B cell (primary cell): ENCODE data around the gene RAB7B. TPM values are rescaled to one million over a fixed set of nuclear protein-coding genes. Genes with fewer than 3 reads are reported as not detected.

Source experiments
- ATAC-seq: fragments of 200-7000 bp; cut with Tn5 transposase; one replicate; pipeline ENCODE4 v1.10.0; 2021; ENCODE audit warnings: low read depth, mild to moderate bottlenecking, moderate number of reproducible peaks, moderate library complexity
- CTCF ChIA-PET: fragments of 350-600 bp; sonication (Branson Sonifier 250); formaldehyde crosslinking; loops from one replicate; lab custom pipeline; 2021; ENCODE audit warnings: antibody characterized with exemption, inconsistent platforms; lab: Charles Lee
- POLR2A ChIA-PET: fragments of 350-600 bp; sonication (Branson Sonifier 250); formaldehyde crosslinking; loops from one replicate; lab custom pipeline; 2021; ENCODE audit warnings: antibody characterized with exemption; lab: Charles Lee
- DNase-seq: peaks from one replicate; pipeline ENCODE4 v3.0.0; 2013
- H2AFZ ChIP-seq: 2 replicates; pipeline ENCODE4 v1.6.1; 2012; ENCODE audit warnings: mild to moderate bottlenecking, low read depth, low read length; ENCODE audit not compliant: insufficient read depth, poor library complexity, severe bottlenecking
- H3K27ac ChIP-seq, 2 donors: 1 replicate in 1 of 2; 2 replicates in 1 of 2; pipeline ENCODE4 v1.5.1; 2012 to 2013; ENCODE audit warnings: low read length in 2 of 2, mild to moderate bottlenecking in 2 of 2, moderate library complexity in 1 of 2
- H3K27me3 ChIP-seq, 4 experiments: fragments of 200-600 bp in 1 of 4; sonication (generic) in 1 of 4; replicated peaks in 1 of 4; 1 replicate in 2 of 4; 2 replicates in 2 of 4; pipeline versions ENCODE4 v1.6.1 to v1.7.0; 2013 to 2016; ENCODE audit warnings: low read length in 3 of 4, mild to moderate bottlenecking in 2 of 4, mixed read lengths in 1 of 4, moderate library complexity in 1 of 4; ENCODE audit not compliant: insufficient read depth in 4 of 4, control insufficient read depth in 3 of 4; ENCODE audit errors: control extremely low read depth in 1 of 4
- H3K36me3 ChIP-seq, 2 experiments: replicated peaks in 1 of 2; 1 replicate in 1 of 2; 2 replicates in 1 of 2; pipeline versions ENCODE4 v1.6.1 to v1.7.1; 2013; ENCODE audit warnings: low read length in 1 of 2; ENCODE audit not compliant: insufficient read depth in 2 of 2, control insufficient read depth in 1 of 2; ENCODE audit errors: control extremely low read depth in 1 of 2, extremely low read depth in 1 of 2
- H3K4me1 ChIP-seq, 2 donors: fragments of 200-600 bp in 1 of 2; sonication (generic) in 1 of 2; 1 replicate in 1 of 2; 2 replicates in 1 of 2; pipeline versions ENCODE4 v1.5.1 to v1.6.1; 2013 to 2017; ENCODE audit warnings: low read length in 2 of 2; ENCODE audit not compliant: control insufficient read depth in 2 of 2, insufficient read depth in 2 of 2
- H3K4me2 ChIP-seq: replicated peaks from 2 replicates; pipeline ENCODE3; 2012; ENCODE audit warnings: mild to moderate bottlenecking, low read depth, low read length; ENCODE audit not compliant: poor library complexity, severe bottlenecking
- H3K4me3 ChIP-seq, 5 experiments: fragments of 200-600 bp in 1 of 5; sonication (generic) in 1 of 5; 1 replicate in 3 of 5; 2 replicates in 2 of 5; pipeline versions ENCODE4 v1.5.1 to v1.7.0; 2011 to 2016; ENCODE audit warnings: low read length in 4 of 5, mild to moderate bottlenecking in 4 of 5, low read depth in 2 of 5, control low read depth in 1 of 5, moderate library complexity in 1 of 5; ENCODE audit not compliant: insufficient read depth in 1 of 5; ENCODE audit errors: control extremely low read depth in 1 of 5, extremely low read depth in 1 of 5
- H3K79me2 ChIP-seq: fragments of 200-600 bp; sonication (generic); one replicate; pipeline ENCODE4 v1.6.0; 2016; ENCODE audit warnings: low read length; ENCODE audit not compliant: control insufficient read depth, insufficient read depth
- H3K9ac ChIP-seq: fragments of 200-600 bp; sonication (generic); 2 replicates; pipeline ENCODE4 v1.6.1; 2017; ENCODE audit warnings: mild to moderate bottlenecking, low read length, moderate library complexity
- H3K9me3 ChIP-seq, 3 donors: one replicate each; pipeline versions ENCODE4 v1.6.1 to v1.7.1; 2013; ENCODE audit warnings: low read length in 2 of 3; ENCODE audit not compliant: control insufficient read depth in 2 of 3, insufficient read depth in 1 of 3; ENCODE audit errors: control extremely low read depth in 1 of 3
- H4K20me1 ChIP-seq: 2 replicates; pipeline ENCODE4 v1.6.0; 2012; ENCODE audit warnings: mild to moderate bottlenecking, low read length; ENCODE audit not compliant: insufficient read depth, control insufficient read depth, poor library complexity, severe bottlenecking
- H3K27ac Mint-ChIP-seq: one replicate; pipeline ENCODE4 v1.8.0; 2021; ENCODE audit warnings: mixed read lengths
- H3K27me3 Mint-ChIP-seq: one replicate; pipeline ENCODE4 v1.8.0; 2021; ENCODE audit warnings: mixed read lengths
- H3K4me1 Mint-ChIP-seq: one replicate; pipeline ENCODE4 v1.8.0; 2021; ENCODE audit warnings: mixed read lengths
- H3K4me3 Mint-ChIP-seq: one replicate; pipeline ENCODE4 v1.8.0; 2021; ENCODE audit warnings: mixed read lengths
- H3K9me3 Mint-ChIP-seq: one replicate; pipeline ENCODE4 v1.8.0; 2022; ENCODE audit warnings: mixed read lengths; ENCODE audit not compliant: insufficient read depth
- EZH2 ChIP-seq: IDR thresholded peaks from 2 replicates; pipeline ENCODE4 v1.6.1; 2012; ENCODE audit warnings: borderline replicate concordance, low read depth, mild to moderate bottlenecking, moderate library complexity, low read length; ENCODE audit not compliant: insufficient read depth, poor library complexity, severe bottlenecking
- WGBS: methylation state at CpG from one replicate; pipeline ENCODE4 v1.1.5; 2013; ENCODE audit warnings: missing lambda C conversion rate; ENCODE audit not compliant: insufficient coverage; 5-methylcytosine and 5-hydroxymethylcytosine counted together
- intact Hi-C: fragments of 100-400 bp; cut with micrococcal nuclease; formaldehyde crosslinking; loops from one replicate; pipeline ENCODE4 v1.10.0; 2022
- polyA plus RNA-seq: library from polyadenylated mRNA; depleted of rRNA; stranded (reverse); fragments of >200 nt; gene quantifications from 2 replicates; pipeline ENCODE4 v1.2.3, GENCODE V29; 2012
- total RNA-seq, 2 donors: library from RNA; stranded (reverse); fragments of 120-200 nt in 1 of 2; gene quantifications; 1 replicate in 1 of 2; 2 replicates in 1 of 2; pipeline versions ENCODE4 v1.2.3 to v1.2.4, GENCODE V29; 2013 to 2022
- TF ChIP-seq, protein P1 (sequence below): fragments of 200-600 bp; IDR thresholded peaks from one replicate; pipeline ENCODE4 v1.8.0; 2022; ENCODE audit warnings: antibody characterized with exemption, mild to moderate bottlenecking

The RAB7B gene
- total and polyA plus RNA-seq, 2 donors (not counting 1 experiment from before 2014, with no cell fraction given) = not detected

DNA sequence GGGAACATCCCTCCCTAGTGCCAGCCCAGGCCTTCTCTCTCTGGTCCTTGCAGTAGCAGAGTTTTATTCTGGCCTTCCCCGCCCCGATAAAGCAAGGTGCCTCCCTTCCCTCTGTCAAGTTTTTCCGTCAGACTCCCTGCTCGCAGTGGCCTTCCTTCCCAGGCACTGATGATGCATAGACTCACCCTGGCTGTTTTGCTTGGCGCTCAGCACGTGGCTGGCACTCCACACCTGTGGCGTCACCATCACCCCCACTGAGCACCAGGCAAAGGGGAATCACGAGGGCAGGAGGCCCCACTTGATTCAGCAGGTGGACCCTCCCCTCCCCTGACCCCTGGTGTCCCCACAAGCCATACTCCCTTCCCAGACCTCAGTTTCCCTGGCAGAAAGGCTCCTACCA, 67.3 kb downstream of the RAB7B start:
- Histone ChIP-seq H3K27me3 (peaks cover 0 to 4% (median 2%) of the 10 kb centered on the region in 4 experiments), H3K9ac (no peak overlapping the region), H4K20me1 (no peaks in the 10 kb centered on the region), H2AFZ (no peak overlapping the region), H3K27ac (no peak overlapping the region), H3K4me2 (no peak overlapping the region), H3K79me2 (no peaks in the 10 kb centered on the region), H3K9me3 (no peaks in the 10 kb centered on the region), H3K4me3 (no peak overlapping the region), H3K4me1 (no peaks in the 10 kb centered on the region), H3K36me3 (no peaks in the 10 kb centered on the region)
- H3K9me3 Mint-ChIP-seq = no peaks in the 10 kb centered on the region
- DNase-seq (no peak), ATAC-seq (no peak)
- no peak overlapping the region for H3K27ac Mint-ChIP-seq
- H3K27me3 Mint-ChIP-seq = peaks cover 49% of the 10 kb centered on the region
- ChIA-PET POLR2A (no interaction called here), CTCF (interaction anchor here (2.1 kb wide), 1 partner anchor 41 kb away, joined by 6 read pairs; no protein-coding TSS in a partner anchor)
- no peaks in the 10 kb centered on the region for H3K4me1 Mint-ChIP-seq
- TF ChIP-seq, protein P1, sequence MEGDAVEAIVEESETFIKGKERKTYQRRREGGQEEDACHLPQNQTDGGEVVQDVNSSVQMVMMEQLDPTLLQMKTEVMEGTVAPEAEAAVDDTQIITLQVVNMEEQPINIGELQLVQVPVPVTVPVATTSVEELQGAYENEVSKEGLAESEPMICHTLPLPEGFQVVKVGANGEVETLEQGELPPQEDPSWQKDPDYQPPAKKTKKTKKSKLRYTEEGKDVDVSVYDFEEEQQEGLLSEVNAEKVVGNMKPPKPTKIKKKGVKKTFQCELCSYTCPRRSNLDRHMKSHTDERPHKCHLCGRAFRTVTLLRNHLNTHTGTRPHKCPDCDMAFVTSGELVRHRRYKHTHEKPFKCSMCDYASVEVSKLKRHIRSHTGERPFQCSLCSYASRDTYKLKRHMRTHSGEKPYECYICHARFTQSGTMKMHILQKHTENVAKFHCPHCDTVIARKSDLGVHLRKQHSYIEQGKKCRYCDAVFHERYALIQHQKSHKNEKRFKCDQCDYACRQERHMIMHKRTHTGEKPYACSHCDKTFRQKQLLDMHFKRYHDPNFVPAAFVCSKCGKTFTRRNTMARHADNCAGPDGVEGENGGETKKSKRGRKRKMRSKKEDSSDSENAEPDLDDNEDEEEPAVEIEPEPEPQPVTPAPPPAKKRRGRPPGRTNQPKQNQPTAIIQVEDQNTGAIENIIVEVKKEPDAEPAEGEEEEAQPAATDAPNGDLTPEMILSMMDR = no peak
- no peak for TF ChIP-seq EZH2
- H3K4me3 Mint-ChIP-seq = no peak overlapping the region
- 86% methylated on average over 8 of the region's 8 CpGs for WGBS
- intact Hi-C loops = no loop called here

DNA sequence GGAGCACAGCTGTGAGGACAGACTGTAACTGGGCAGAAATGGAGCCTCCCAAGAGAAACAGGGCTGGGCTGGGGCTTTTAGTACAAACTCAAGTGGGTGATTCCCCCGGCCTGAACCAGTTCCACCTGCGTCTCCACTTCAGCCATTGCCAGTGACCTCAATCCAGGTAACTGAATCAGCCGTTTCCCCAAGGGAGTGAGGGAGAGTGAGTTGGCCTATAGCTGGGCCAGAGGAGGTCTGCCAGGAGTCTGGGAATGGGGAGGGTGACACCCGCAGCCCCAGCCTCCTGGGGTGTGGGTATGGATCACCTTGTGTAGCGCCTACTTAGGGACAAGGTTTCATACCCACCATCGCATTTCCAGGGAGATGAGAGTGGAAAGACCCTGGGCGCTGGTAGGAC, 68.4 kb downstream of the RAB7B start:
- H3K27me3 ChIP-seq = peaks cover 0 to 4% (median 2%) of the 10 kb centered on the region in 4 experiments
- H3K79me2 ChIP-seq = no peaks in the 10 kb centered on the region
- H3K4me2 ChIP-seq = no peak overlapping the region
- no peaks in the 10 kb centered on the region for H3K36me3 ChIP-seq
- H3K4me3 ChIP-seq = no peak overlapping the region
- TF ChIP-seq EZH2 = no peak
- TF ChIP-seq, protein P1 = no peak
- no peaks in the 10 kb centered on the region for H4K20me1 ChIP-seq
- H3K27ac ChIP-seq = no peak overlapping the region
- peaks cover 51% of the 10 kb centered on the region for H3K27me3 Mint-ChIP-seq
- DNase-seq (no peak), ATAC-seq (no peak)
- no peak overlapping the region for H3K27ac Mint-ChIP-seq
- no peak overlapping the region for H3K9ac ChIP-seq
- no peaks in the 10 kb centered on the region for H3K9me3 ChIP-seq
- ChIA-PET POLR2A (no interaction called here), CTCF (interaction anchor here (2.1 kb wide), 1 partner anchor 43 kb away, joined by 6 read pairs; no protein-coding TSS in a partner anchor)
- H3K4me1 Mint-ChIP-seq = no peaks in the 10 kb centered on the region
- no peaks in the 10 kb centered on the region for H3K9me3 Mint-ChIP-seq
- no peak overlapping the region for H2AFZ ChIP-seq
- intact Hi-C loops = no loop called here
- 91% methylated on average over 7 of the region's 7 CpGs for WGBS
- H3K4me3 Mint-ChIP-seq = no peak overlapping the region
- H3K4me1 ChIP-seq = no peaks in the 10 kb centered on the region
